Hepatocyte (in vitro differentiated cells): ENCODE data around the gene RBM33. TPM values are rescaled to one million over a fixed set of nuclear protein-coding genes. Genes with fewer than 3 reads are reported as not detected.

ENCODE experiments used
- DNase-seq: peaks from one replicate; pipeline ENCODE4 v3.0.0-alpha.2; 2016; ENCODE audit warnings: low spot score
- H2AFZ ChIP-seq: fragments of 200-600 bp; sonication (generic); 2 replicates; pipeline ENCODE4 v1.6.0; 2016; ENCODE audit warnings: antibody characterized with exemption, mild to moderate bottlenecking
- H3K27ac ChIP-seq: fragments of 200-600 bp; sonication (generic); 2 replicates; pipeline ENCODE4 v1.5.1; 2016; ENCODE audit warnings: mild to moderate bottlenecking
- H3K27me3 ChIP-seq: fragments of 200-600 bp; sonication (generic); 2 replicates; pipeline ENCODE4 v1.6.1; 2016
- H3K36me3 ChIP-seq: fragments of 200-600 bp; sonication (generic); replicated peaks from 2 replicates; pipeline ENCODE4 v1.5.1; 2016; ENCODE audit warnings: low read depth; ENCODE audit not compliant: insufficient read depth
- H3K4me1 ChIP-seq: fragments of 200-600 bp; sonication (generic); 2 replicates; pipeline ENCODE4 v1.5.1; 2016; ENCODE audit warnings: mild to moderate bottlenecking, moderate library complexity; ENCODE audit not compliant: insufficient read depth
- H3K4me2 ChIP-seq: fragments of 200-600 bp; sonication (generic); 2 replicates; pipeline ENCODE4 v1.6.0; 2016
- H3K4me3 ChIP-seq: fragments of 200-600 bp; sonication (generic); 2 replicates; pipeline ENCODE4 v1.5.1; 2016; ENCODE audit warnings: mild to moderate bottlenecking
- H3K79me2 ChIP-seq: fragments of 200-600 bp; sonication (generic); 2 replicates; pipeline ENCODE4 v1.6.0; 2017; ENCODE audit warnings: mild to moderate bottlenecking
- H3K9me2 ChIP-seq: fragments of 200-600 bp; sonication (generic); replicated peaks from 2 replicates; pipeline ENCODE4 v1.6.0; 2017; ENCODE audit warnings: mild to moderate bottlenecking; ENCODE audit not compliant: insufficient read depth
- H3K9me3 ChIP-seq: fragments of 200-600 bp; sonication (generic); 2 replicates; pipeline ENCODE4 v1.5.1; 2016; ENCODE audit warnings: low read depth, mild to moderate bottlenecking
- H4K20me1 ChIP-seq: fragments of 200-600 bp; sonication (generic); 2 replicates; pipeline ENCODE4 v1.6.0; 2016; ENCODE audit warnings: mild to moderate bottlenecking; ENCODE audit not compliant: insufficient read depth, poor library complexity, severe bottlenecking
- EZH2 ChIP-seq: fragments of 200-600 bp; sonication (generic); IDR thresholded peaks from 2 replicates; pipeline ENCODE4 v1.6.1; 2016; ENCODE audit warnings: antibody characterized with exemption, mild to moderate bottlenecking, borderline replicate concordance
- EZH2phosphoT487 ChIP-seq: fragments of 200-600 bp; sonication (generic); IDR thresholded peaks from one replicate; pipeline ENCODE4 v1.6.1; 2018; ENCODE audit warnings: antibody characterized with exemption, mild to moderate bottlenecking, low read depth, moderate library complexity; ENCODE audit not compliant: unreplicated experiment, severe bottlenecking
- WGBS: methylation state at CpG from one replicate; pipeline ENCODE4 v1.1.6; 2016; ENCODE audit warnings: low lambda C conversion rate; ENCODE audit errors: missing lambda C conversion rate; 5-methylcytosine and 5-hydroxymethylcytosine counted together
- polyA plus RNA-seq: library from polyadenylated mRNA; unstranded; fragments of >200 nt; fragmentation: Nextera tagmentation; extraction: Ambion mirVana; gene quantifications from 2 replicates; pipeline ENCODE4 v1.2.1, GENCODE V29; 2016
- total RNA-seq: library from RNA; depleted of rRNA; stranded (reverse); fragments of >200 nt; gene quantifications from 2 replicates; pipeline ENCODE4 v1.2.3, GENCODE V29; 2014
- TF ChIP-seq, protein P1 (sequence below): fragments of 200-600 bp; sonication (generic); IDR thresholded peaks from 2 replicates; pipeline ENCODE4 v1.5.1; 2016; ENCODE audit warnings: antibody characterized with exemption, mild to moderate bottlenecking; ENCODE audit not compliant: poor library complexity

RBM33 gene
- total and polyA plus RNA-seq, 2 experiments from 2014 or later, result 24.8 to 40.8 TPM

DNA sequence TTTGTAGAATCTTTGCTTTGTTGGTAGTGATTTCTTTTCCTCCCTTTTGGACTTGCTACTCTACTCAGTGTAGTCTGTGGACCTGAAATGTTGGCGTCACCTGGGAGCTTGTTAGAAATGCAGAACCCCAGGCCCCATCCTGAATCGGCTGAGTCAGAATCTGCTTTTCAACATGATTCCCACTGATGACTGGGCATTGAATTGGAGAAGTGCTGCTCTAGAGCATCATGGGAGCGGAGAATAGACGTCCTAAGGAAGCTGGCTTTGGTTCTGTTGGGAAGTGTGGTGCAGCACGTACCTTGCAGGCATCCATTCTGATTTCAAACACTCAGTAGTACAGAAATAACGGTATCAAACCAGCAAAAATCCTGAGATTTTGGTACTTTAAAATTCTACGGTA is 54.7 kb downstream of the RBM33 start:
- no peak overlapping the region for H3K4me2 ChIP-seq
- H2AFZ ChIP-seq, result no peak overlapping the region
- TF ChIP-seq EZH2phosphoT487 (no peak), EZH2 (no peak)
- TF ChIP-seq, protein P1, sequence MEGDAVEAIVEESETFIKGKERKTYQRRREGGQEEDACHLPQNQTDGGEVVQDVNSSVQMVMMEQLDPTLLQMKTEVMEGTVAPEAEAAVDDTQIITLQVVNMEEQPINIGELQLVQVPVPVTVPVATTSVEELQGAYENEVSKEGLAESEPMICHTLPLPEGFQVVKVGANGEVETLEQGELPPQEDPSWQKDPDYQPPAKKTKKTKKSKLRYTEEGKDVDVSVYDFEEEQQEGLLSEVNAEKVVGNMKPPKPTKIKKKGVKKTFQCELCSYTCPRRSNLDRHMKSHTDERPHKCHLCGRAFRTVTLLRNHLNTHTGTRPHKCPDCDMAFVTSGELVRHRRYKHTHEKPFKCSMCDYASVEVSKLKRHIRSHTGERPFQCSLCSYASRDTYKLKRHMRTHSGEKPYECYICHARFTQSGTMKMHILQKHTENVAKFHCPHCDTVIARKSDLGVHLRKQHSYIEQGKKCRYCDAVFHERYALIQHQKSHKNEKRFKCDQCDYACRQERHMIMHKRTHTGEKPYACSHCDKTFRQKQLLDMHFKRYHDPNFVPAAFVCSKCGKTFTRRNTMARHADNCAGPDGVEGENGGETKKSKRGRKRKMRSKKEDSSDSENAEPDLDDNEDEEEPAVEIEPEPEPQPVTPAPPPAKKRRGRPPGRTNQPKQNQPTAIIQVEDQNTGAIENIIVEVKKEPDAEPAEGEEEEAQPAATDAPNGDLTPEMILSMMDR, result no peak
- no peak for DNase-seq
- H3K4me1 ChIP-seq, result no peaks in the 10 kb centered on the region
- no peaks in the 10 kb centered on the region for H3K27me3 ChIP-seq
- H3K79me2 ChIP-seq, result peaks cover 88% of the 10 kb centered on the region
- H3K9me3 ChIP-seq, result no peaks in the 10 kb centered on the region
- H3K36me3 ChIP-seq, result peaks cover 11% of the 10 kb centered on the region
- 95% methylated on average over 7 of the region's 7 CpGs for WGBS
- no peaks in the 10 kb centered on the region for H3K9me2 ChIP-seq
- H3K27ac ChIP-seq, result no peak overlapping the region
- peaks cover 39% of the 10 kb centered on the region for H4K20me1 ChIP-seq
- no peak overlapping the region for H3K4me3 ChIP-seq

- H4K20me1 ChIP-seq, result peaks cover 22% of the 10 kb centered on the region
- peaks cover 10% of the 10 kb centered on the region for H3K36me3 ChIP-seq
Measured at GRCh38 chr7:155700847-155701246, 56.4 kb downstream of the RBM33 start.

GRCh38 chr7:155701972-155702544 is 57.6 kb downstream of the RBM33 start:
- H3K27ac ChIP-seq, result no peak overlapping the region

More at GRCh38 chr7:155700847-155701246, 56.4 kb downstream of the RBM33 start:
- H3K4me2 ChIP-seq, result no peak overlapping the region
- WGBS, result 85% methylated on average over 6 of the region's 6 CpGs
- DNase-seq, result no peak
- no peaks in the 10 kb centered on the region for H3K4me1 ChIP-seq
- H3K4me3 ChIP-seq, result no peak overlapping the region
- H2AFZ ChIP-seq, result no peak overlapping the region
- H3K27ac ChIP-seq, result no peak overlapping the region
- H3K27me3 ChIP-seq, result no peaks in the 10 kb centered on the region
- no peaks in the 10 kb centered on the region for H3K9me2 ChIP-seq
- no peaks in the 10 kb centered on the region for H3K9me3 ChIP-seq
- peaks cover 86% of the 10 kb centered on the region for H3K79me2 ChIP-seq
- TF ChIP-seq EZH2, result no peak
- TF ChIP-seq EZH2phosphoT487, result no peak

GRCh38 chr7:155702616-155703015 is 58.2 kb downstream of the RBM33 start:
- Histone ChIP-seq H3K79me2 (peaks cover 75% of the 10 kb centered on the region), H3K4me2 (no peak overlapping the region)
- WGBS, result 88% methylated on average over 1 of the region's 1 CpG

More at GRCh38 chr7:155701972-155702544, 57.6 kb downstream of the RBM33 start:
- WGBS, result 99% methylated on average over 3 of the region's 3 CpGs
- H3K4me1 ChIP-seq, result no peaks in the 10 kb centered on the region
- peaks cover 78% of the 10 kb centered on the region for H3K79me2 ChIP-seq
- no peaks in the 10 kb centered on the region for H3K9me2 ChIP-seq
- H3K4me2 ChIP-seq, result no peak overlapping the region
- no peak for TF ChIP-seq EZH2
- no peak for TF ChIP-seq EZH2phosphoT487
- TF ChIP-seq, protein P1, result no peak
- H3K4me3 ChIP-seq, result no peak overlapping the region
- no peaks in the 10 kb centered on the region for H3K9me3 ChIP-seq
- H3K27me3 ChIP-seq, result no peaks in the 10 kb centered on the region
- no peak for DNase-seq
- no peak overlapping the region for H2AFZ ChIP-seq
- peaks cover 18% of the 10 kb centered on the region for H4K20me1 ChIP-seq
- H3K36me3 ChIP-seq, result peaks cover 11% of the 10 kb centered on the region

More at GRCh38 chr7:155702616-155703015, 58.2 kb downstream of the RBM33 start:
- Histone ChIP-seq H3K4me1 (no peaks in the 10 kb centered on the region), H4K20me1 (peaks cover 18% of the 10 kb centered on the region), H3K27me3 (no peaks in the 10 kb centered on the region), H3K4me3 (no peak overlapping the region), H3K9me3 (no peaks in the 10 kb centered on the region), H3K9me2 (no peaks in the 10 kb centered on the region), H3K36me3 (peaks cover 11% of the 10 kb centered on the region), H2AFZ (no peak overlapping the region), H3K27ac (no peak overlapping the region)
- DNase-seq, result no peak
- TF ChIP-seq, protein P1, result no peak
- TF ChIP-seq EZH2phosphoT487 (no peak), EZH2 (no peak)
